DOHH2 (cell line): Measurements from ENCODE around the gene SLC37A3.

ENCODE experiments used
- CTCF ChIP-seq: fragments of 200-600 bp; sonication (generic); IDR thresholded peaks from one replicate; pipeline ENCODE4 v1.5.1; 2014; ENCODE audit warnings: antibody characterized with exemption, mild to moderate bottlenecking, low read depth, low read length; ENCODE audit not compliant: poor library complexity, severe bottlenecking
- EZH2phosphoT487 ChIP-seq: fragments of 200-600 bp; sonication (generic); IDR thresholded peaks from 2 replicates; pipeline ENCODE4 v1.6.1; 2017; ENCODE audit warnings: borderline replicate concordance, mild to moderate bottlenecking, antibody characterized with exemption, low read length, moderate library complexity, mixed read lengths

GRCh38 chr7:140433396-140433795 is 35.1 kb upstream of the SLC37A3 start:
- TF ChIP-seq CTCF (no peak), EZH2phosphoT487 (no peak)
